ENCODE measurements around the gene RTBDN.

RTBDN gene

GRCh38 chr19:12865746-12866415, 31.5 kb upstream of the RTBDN start:
- TF ChIP-seq CTCF (IDR thresholded peaks at IDR 0.05; ENCODE audit: extremely low read depth, missing control alignments): no peak
- DNase-seq (ENCODE audit: low spot score): no peak

GRCh38 chr19:12864721-12865715, 30.6 kb upstream of the RTBDN start:
- no peak for DNase-seq (ENCODE audit: low spot score)
- TF ChIP-seq CTCF (IDR thresholded peaks at IDR 0.05; ENCODE audit: extremely low read depth, missing control alignments): no peak

GRCh38 chr19:12864143-12864542, 29.8 kb upstream of the RTBDN start:
- no peak for TF ChIP-seq CTCF (IDR thresholded peaks at IDR 0.05; ENCODE audit: extremely low read depth, missing control alignments)
- no peak for DNase-seq (ENCODE audit: low spot score)

- no peak for DNase-seq (ENCODE audit: low spot score)
- TF ChIP-seq CTCF (IDR thresholded peaks at IDR 0.05; ENCODE audit: extremely low read depth, missing control alignments): no peak
Observed at GRCh38 chr19:12859546-12859945, 25.2 kb upstream of the RTBDN start.

- DNase-seq (ENCODE audit: low spot score): no peak
Observed at GRCh38 chr19:12858041-12858928, 23.9 kb upstream of the RTBDN start.

GRCh38 chr19:12856653-12857052, 22.3 kb upstream of the RTBDN start:
- TF ChIP-seq CTCF (IDR thresholded peaks at IDR 0.05; ENCODE audit: extremely low read depth, missing control alignments): no peak
- no peak for DNase-seq (ENCODE audit: low spot score)

More at GRCh38 chr19:12858041-12858928, 23.9 kb upstream of the RTBDN start:
- no peak for TF ChIP-seq CTCF (IDR thresholded peaks at IDR 0.05; ENCODE audit: extremely low read depth, missing control alignments)

Measured in GM20000 (cell line).